Adrenal gland (tissue), 5 donors: Measurements from ENCODE around the gene TBXAS1.

Experiments used
- POLR2A ChIP-seq, 2 donors: fragments of 450-650 bp; IDR thresholded peaks; one replicate each; pipeline ENCODE4 v1.6.1; 2017; ENCODE audit warnings: antibody characterized with exemption in 2 of 2, mild to moderate bottlenecking in 2 of 2, moderate library complexity in 1 of 2
- TF ChIP-seq, protein P1 (sequence below), 6 experiments: fragments of 450-650 bp in 4 of 6; fragments of 200-600 bp in 2 of 6; sonication (generic) in 1 of 6; IDR thresholded peaks; 1 replicate in 5 of 6; 2 replicates in 1 of 6; pipeline versions ENCODE4 v1.5.1 to v1.8.0; 2016 to 2021; ENCODE audit warnings: antibody characterized with exemption in 6 of 6, mild to moderate bottlenecking in 2 of 6, moderate library complexity in 1 of 6
- donor health status: DM: no; HTN: no; CAD: no.

DNA sequence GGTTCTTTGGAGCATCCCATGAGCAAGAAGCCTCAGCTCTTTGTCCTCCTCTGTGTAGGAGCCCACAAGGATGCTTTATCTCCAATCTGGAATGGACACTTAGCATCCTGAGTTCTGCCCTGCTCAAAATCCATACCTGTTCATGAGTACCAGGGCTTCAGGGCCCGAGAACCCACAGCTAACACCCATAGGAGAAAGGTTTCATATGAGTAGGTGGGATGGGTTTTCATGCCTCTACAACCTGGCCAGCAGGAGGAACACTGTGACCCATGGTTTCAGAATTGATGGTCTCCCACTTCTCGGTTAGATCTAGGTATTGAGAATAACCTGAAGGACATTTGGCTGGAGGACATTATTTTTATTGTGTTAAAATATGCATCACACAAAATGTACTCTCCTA is 57.8 kb downstream of the TBXAS1 start:
- TF ChIP-seq, protein P1, sequence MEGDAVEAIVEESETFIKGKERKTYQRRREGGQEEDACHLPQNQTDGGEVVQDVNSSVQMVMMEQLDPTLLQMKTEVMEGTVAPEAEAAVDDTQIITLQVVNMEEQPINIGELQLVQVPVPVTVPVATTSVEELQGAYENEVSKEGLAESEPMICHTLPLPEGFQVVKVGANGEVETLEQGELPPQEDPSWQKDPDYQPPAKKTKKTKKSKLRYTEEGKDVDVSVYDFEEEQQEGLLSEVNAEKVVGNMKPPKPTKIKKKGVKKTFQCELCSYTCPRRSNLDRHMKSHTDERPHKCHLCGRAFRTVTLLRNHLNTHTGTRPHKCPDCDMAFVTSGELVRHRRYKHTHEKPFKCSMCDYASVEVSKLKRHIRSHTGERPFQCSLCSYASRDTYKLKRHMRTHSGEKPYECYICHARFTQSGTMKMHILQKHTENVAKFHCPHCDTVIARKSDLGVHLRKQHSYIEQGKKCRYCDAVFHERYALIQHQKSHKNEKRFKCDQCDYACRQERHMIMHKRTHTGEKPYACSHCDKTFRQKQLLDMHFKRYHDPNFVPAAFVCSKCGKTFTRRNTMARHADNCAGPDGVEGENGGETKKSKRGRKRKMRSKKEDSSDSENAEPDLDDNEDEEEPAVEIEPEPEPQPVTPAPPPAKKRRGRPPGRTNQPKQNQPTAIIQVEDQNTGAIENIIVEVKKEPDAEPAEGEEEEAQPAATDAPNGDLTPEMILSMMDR (IDR thresholded peaks at IDR 0.05) = no peak
- TF ChIP-seq POLR2A (IDR thresholded peaks at IDR 0.05) = no peak
